HG03378 (cell line): Measurements from ENCODE around the gene MAB21L4.
"Not testable (repeated sequence)": the region's sequence is repeated elsewhere in the genome, so short reads cannot be mapped to it uniquely, and the experiment has no call there.

Experiments
- ATAC-seq: cut with Tn5 transposase; IDR thresholded peaks from one replicate; pipeline ENCODE4 v1.9.1; 2021; ENCODE audit warnings: mild to moderate bottlenecking, moderate library complexity; ENCODE audit not compliant: unreplicated experiment

The MAB21L4 gene

GRCh38 chr2:240846309-240846708 is 49.6 kb downstream of the MAB21L4 start:
- not testable (repeated sequence) for ATAC-seq

GRCh38 chr2:240840435-240841060 is 55.4 kb downstream of the MAB21L4 start:
- no peak for ATAC-seq

GRCh38 chr2:240839152-240840143 is 56.5 kb downstream of the MAB21L4 start:
- no peak for ATAC-seq

- ATAC-seq, result no peak
Measured at GRCh38 chr2:240837621-240838020, 58.3 kb downstream of the MAB21L4 start.

GRCh38 chr2:240836781-240837467 is 59.0 kb downstream of the MAB21L4 start:
- no peak for ATAC-seq
